PC-3 (cell line): ENCODE data around the gene LRPAP1. TPM values are rescaled to one million over a fixed set of nuclear protein-coding genes. Genes with fewer than 3 reads are reported as not detected.

ENCODE experiments used
- ATAC-seq: fragments of 200-7000 bp; cut with Tn5 transposase; 2 replicates; pipeline ENCODE4 v1.9.1; 2020; ENCODE audit warnings: mild to moderate bottlenecking, moderate library complexity
- BruUV-seq: library from RNA; stranded (reverse); fragments of 400-500 nt; replicated peaks from 2 replicates; lab custom pipeline; 2021; lab: Mats Ljungman, UMichigan
- CTCF ChIA-PET: fragments of 300-600 bp; sonication (Branson Sonifier 250); formaldehyde crosslinking; loops from one replicate; lab custom pipeline; 2022; ENCODE audit warnings: antibody characterized with exemption; lab: Charles Lee
- POLR2A ChIA-PET: fragments of 300-600 bp; sonication (Branson Sonifier 250); formaldehyde crosslinking; loops from one replicate; lab custom pipeline; 2022; ENCODE audit warnings: antibody characterized with exemption; ENCODE audit not compliant: unreplicated experiment; lab: Charles Lee
- DNase-seq: peaks from one replicate; pipeline ENCODE4 v3.0.0-alpha.2; 2015
- H2AFZ ChIP-seq: fragments of 300-600 bp; sonication (generic); 2 replicates; pipeline ENCODE4 v1.6.0; 2016; ENCODE audit warnings: antibody characterized with exemption, low read length
- H3F3A ChIP-seq: fragments of 300-600 bp; sonication (generic); one replicate; pipeline ENCODE4 v1.6.0; 2017; ENCODE audit warnings: antibody characterized with exemption, low read length, control low read depth, mild to moderate bottlenecking; ENCODE audit not compliant: unreplicated experiment
- H3K27ac ChIP-seq: fragments of 300-600 bp; sonication (generic); 2 replicates; pipeline ENCODE4 v1.5.1; 2016; ENCODE audit warnings: mild to moderate bottlenecking, low read length
- H3K27me3 ChIP-seq: fragments of 300-600 bp; sonication (generic); 2 replicates; pipeline ENCODE4 v1.6.1; 2016; ENCODE audit warnings: low read length, mixed read lengths
- H3K36me3 ChIP-seq: fragments of 300-600 bp; sonication (generic); 2 replicates; pipeline ENCODE4 v1.6.1; 2016; ENCODE audit warnings: low read depth, mixed run types, low read length, mixed read lengths
- H3K4me1 ChIP-seq: fragments of 300-600 bp; sonication (generic); 2 replicates; pipeline ENCODE4 v1.5.1; 2016; ENCODE audit warnings: low read length; ENCODE audit not compliant: insufficient read depth
- H3K4me2 ChIP-seq: fragments of 300-600 bp; sonication (generic); 2 replicates; pipeline ENCODE4 v1.6.0; 2016; ENCODE audit warnings: low read length
- H3K4me3 ChIP-seq: fragments of 300-600 bp; sonication (generic); 2 replicates; pipeline ENCODE4 v1.5.1; 2016; ENCODE audit warnings: mild to moderate bottlenecking, low read length, mixed read lengths
- H3K79me2 ChIP-seq: fragments of 300-600 bp; sonication (generic); 2 replicates; pipeline ENCODE4 v1.6.1; 2017; ENCODE audit warnings: low read length, mixed read lengths
- H3K9ac ChIP-seq: fragments of 300-600 bp; sonication (generic); 2 replicates; pipeline ENCODE4 v1.6.0; 2016; ENCODE audit warnings: mild to moderate bottlenecking, low read length
- H3K9me2 ChIP-seq: fragments of 300-600 bp; sonication (generic); replicated peaks from 2 replicates; pipeline ENCODE4 v1.6.1; 2016; ENCODE audit warnings: mixed run types, low read length, mixed read lengths
- H3K9me3 ChIP-seq: fragments of 300-600 bp; sonication (generic); 2 replicates; pipeline ENCODE4 v1.6.1; 2016; ENCODE audit warnings: low read length, mixed read lengths
- H4K20me1 ChIP-seq: fragments of 300-600 bp; sonication (generic); 2 replicates; pipeline ENCODE4 v1.6.1; 2016; ENCODE audit warnings: low read length, mixed read lengths
- CTCF ChIP-seq: fragments of 300-600 bp; sonication (generic); conservative IDR thresholded peaks from 2 replicates; pipeline ENCODE4 v1.5.1; 2017; ENCODE audit warnings: antibody characterized with exemption, low read depth, mild to moderate bottlenecking, low read length
- EZH2 ChIP-seq: fragments of 300-600 bp; sonication (generic); IDR thresholded peaks from one replicate; pipeline ENCODE4 v1.6.1; 2017; ENCODE audit warnings: antibody characterized with exemption, mild to moderate bottlenecking, low read length; ENCODE audit not compliant: unreplicated experiment
- EZH2phosphoT487 ChIP-seq: fragments of 300-600 bp; sonication (generic); IDR thresholded peaks from 2 replicates; pipeline ENCODE4 v1.6.1; 2018; ENCODE audit warnings: mild to moderate bottlenecking, antibody characterized with exemption, low read length, borderline replicate concordance
- intact Hi-C: fragments of 100-400 bp; cut with micrococcal nuclease; formaldehyde crosslinking; loops from 2 replicates; pipeline ENCODE4 v1.9.0; 2023
- total RNA-seq: library from RNA; depleted of rRNA; stranded (reverse); fragments of >200 nt; gene quantifications from 2 replicates; pipeline ENCODE4 v1.2.3, GENCODE V29; 2014

LRPAP1 gene
- total RNA-seq, 1 experiment from 2014 or later, result 133 TPM

GRCh38 chr4:3494462-3494871 is 37.8 kb downstream of the LRPAP1 start:
- H3K4me1 ChIP-seq, result no peaks in the 10 kb centered on the region
- no peak overlapping the region for H3K27ac ChIP-seq
- CTCF ChIA-PET, result no interaction called here
- no peaks in the 10 kb centered on the region for H3K9me3 ChIP-seq
- H3K4me2 ChIP-seq, result no peak overlapping the region
- no peak overlapping the region for H3K4me3 ChIP-seq
- H3K79me2 ChIP-seq, result no peaks in the 10 kb centered on the region
- no peaks in the 10 kb centered on the region for H3K9me2 ChIP-seq
- intact Hi-C loops, result no loop called here
- POLR2A ChIA-PET, result no interaction called here
- H3F3A ChIP-seq, result no peaks in the 10 kb centered on the region
- no peaks in the 10 kb centered on the region for H3K27me3 ChIP-seq
- H3K9ac ChIP-seq, result no peak overlapping the region
- no peaks in the 10 kb centered on the region for H3K36me3 ChIP-seq
- no peak overlapping the region for H2AFZ ChIP-seq
- no peak for ATAC-seq
- no peak for DNase-seq
- no TSS peak for BruUV-seq
- H4K20me1 ChIP-seq, result no peaks in the 10 kb centered on the region
- TF ChIP-seq EZH2 (no peak), CTCF (no peak), EZH2phosphoT487 (no peak)

DNA sequence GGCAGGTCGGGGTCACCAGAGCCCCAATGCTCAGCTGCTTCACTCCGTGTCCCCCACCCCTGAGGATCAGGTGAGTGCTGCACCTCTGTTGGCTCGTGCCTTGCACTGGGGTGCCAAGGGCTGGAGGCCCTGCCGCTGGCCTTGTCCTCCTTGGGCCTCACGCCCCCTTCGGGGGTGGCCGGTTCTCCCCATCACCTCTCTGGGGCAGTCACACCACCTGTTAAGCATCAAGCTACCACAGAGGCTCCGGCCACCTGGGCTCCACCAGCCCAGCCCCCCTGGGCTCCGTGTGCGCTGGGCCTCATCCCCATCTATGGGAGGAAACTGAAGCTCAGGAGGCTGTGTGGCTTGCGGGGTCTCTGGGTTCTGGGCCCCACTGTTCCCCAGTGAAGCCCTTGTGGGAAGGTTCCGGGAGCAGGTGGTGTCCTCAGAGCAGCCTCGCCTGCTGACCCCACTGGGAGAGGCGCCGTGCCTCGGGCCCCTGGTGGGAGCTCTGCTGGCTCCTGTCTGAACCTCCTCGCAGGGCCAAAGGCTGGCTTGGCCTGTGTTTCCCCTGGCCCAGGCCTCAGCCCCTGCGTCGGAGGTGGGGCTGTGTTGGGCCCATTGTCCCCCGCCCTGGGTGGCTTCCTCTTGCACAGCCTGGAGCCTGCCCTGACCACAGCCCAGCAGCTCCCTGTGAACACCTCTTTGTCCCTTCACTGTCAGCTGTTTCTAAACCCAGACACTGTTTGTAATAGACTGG is 38.3 kb downstream of the LRPAP1 start:
- no peak overlapping the region for H3K27ac ChIP-seq
- H3K9me2 ChIP-seq, result no peaks in the 10 kb centered on the region
- intact Hi-C loops, result no loop called here
- no peak for DNase-seq
- TF ChIP-seq CTCF, result no peak
- TF ChIP-seq EZH2phosphoT487, result no peak
- no peak for TF ChIP-seq EZH2
- H3K4me1 ChIP-seq, result no peaks in the 10 kb centered on the region
- H3K36me3 ChIP-seq, result no peaks in the 10 kb centered on the region
- ChIA-PET POLR2A (no interaction called here), CTCF (no interaction called here)
- no peaks in the 10 kb centered on the region for H3K9me3 ChIP-seq
- H3K9ac ChIP-seq, result no peak overlapping the region
- H3K4me3 ChIP-seq, result no peak overlapping the region
- H3K4me2 ChIP-seq, result no peak overlapping the region
- no peaks in the 10 kb centered on the region for H4K20me1 ChIP-seq
- H3K27me3 ChIP-seq, result no peaks in the 10 kb centered on the region
- H3F3A ChIP-seq, result no peaks in the 10 kb centered on the region
- H3K79me2 ChIP-seq, result no peaks in the 10 kb centered on the region
- H2AFZ ChIP-seq, result no peak overlapping the region
- BruUV-seq, result no TSS peak
- peak; percentile 27; the same call in 1 of the 2 replicates for ATAC-seq
